GM13977 (cell line): ENCODE results near the gene RGR.

Source experiments
- DNase-seq: peaks from one replicate; pipeline ENCODE4 v3.0.0; 2012; ENCODE audit warnings: low spot score
- CTCF ChIP-seq: IDR thresholded peaks from 2 replicates; pipeline ENCODE4 v1.5.1; 2012; ENCODE audit warnings: mild to moderate bottlenecking, control low read depth; ENCODE audit not compliant: insufficient read depth; ENCODE audit errors: extremely low read depth, missing control alignments
- in situ Hi-C: fragments of 300-500 bp; cut with MboI; formaldehyde crosslinking; loops from one replicate; pipeline ENCODE4 v1.12.0; 2022; ENCODE audit warnings: low sequenced_read_pairs, low pct_unique_long_range_greater_than_20kb, mixed read lengths, inconsistent platforms; ENCODE audit not compliant: unreplicated experiment

The RGR gene

GRCh38 chr10:84298057-84298456, 53.2 kb downstream of the RGR start:
- in situ Hi-C loops, result no loop called here
- TF ChIP-seq CTCF, result no peak
- DNase-seq, result no peak

DNA sequence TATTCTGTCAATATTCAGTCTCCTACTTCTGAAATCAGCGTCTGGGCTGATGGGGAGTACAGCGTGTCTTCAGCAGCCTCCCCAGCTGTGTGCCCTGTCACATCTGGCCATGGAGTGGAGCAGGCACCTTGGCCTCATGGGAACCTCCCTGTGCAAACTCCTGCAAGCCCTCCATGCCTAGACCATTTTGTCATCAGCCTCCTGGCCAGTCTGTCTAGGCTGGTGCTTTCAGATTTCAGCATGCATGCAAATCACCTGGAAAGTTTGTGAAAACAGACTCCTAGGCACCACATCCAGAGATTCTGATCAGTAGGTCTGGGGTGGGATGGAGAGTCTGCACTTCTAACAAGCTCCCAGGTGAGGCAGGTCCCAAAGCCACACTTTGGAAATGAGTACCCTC, 57.4 kb downstream of the RGR start:
- in situ Hi-C loops, result no loop called here
- no peak for DNase-seq
- TF ChIP-seq CTCF, result no peak

- no peak for DNase-seq
- TF ChIP-seq CTCF, result no peak
- in situ Hi-C loops, result no loop called here
Observed at GRCh38 chr10:84306751-84307384, 62.0 kb downstream of the RGR start.

DNA sequence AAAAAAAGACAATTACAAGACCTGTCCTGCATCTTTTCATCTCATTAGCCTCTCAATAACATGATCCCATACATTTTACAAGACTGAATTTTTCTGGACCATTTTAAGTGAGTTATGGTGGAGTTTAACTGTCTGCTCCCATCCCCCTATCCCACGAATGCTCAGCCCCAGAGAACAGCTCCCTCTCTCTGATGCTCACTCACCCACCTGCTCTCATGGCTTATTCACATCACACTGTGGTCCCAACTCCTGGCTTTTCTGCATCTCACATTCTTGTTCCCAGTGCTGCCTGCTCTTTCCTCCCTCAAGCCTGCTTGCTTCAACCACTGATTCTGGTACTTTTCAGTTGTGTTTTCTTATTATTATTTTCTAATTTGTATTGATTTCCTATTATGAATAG, 63.2 kb downstream of the RGR start:
- DNase-seq, result no peak
- no peak for TF ChIP-seq CTCF
- in situ Hi-C loops, result no loop called here

- no peak for DNase-seq
- no peak for TF ChIP-seq CTCF
- in situ Hi-C loops, result no loop called here
Observed at GRCh38 chr10:84308481-84309304, 63.8 kb downstream of the RGR start.
